Activated CD4-positive, alpha-beta T cell treated with anti-CD3 and anti-CD28 coated beads, Interleukin-2, Interleukin-4, amounts not matched to agents 100 ng/mL and 50 ng/mL, durations not matched to agents 16 hours and 8 hours (primary cell): Measurements from ENCODE around the gene USP6.
A peak's percentile ranks its signal among the peaks of the same experiment; 100 is the strongest.
"Not testable (repeated sequence)": the region's sequence is repeated elsewhere in the genome, so short reads cannot be mapped to it uniquely, and the experiment has no call there.

Experiments used
- DNase-seq: peaks from one replicate; pipeline ENCODE4 v3.0.0-alpha.2; 2020; ENCODE audit warnings: low spot score

USP6 gene

DNA sequence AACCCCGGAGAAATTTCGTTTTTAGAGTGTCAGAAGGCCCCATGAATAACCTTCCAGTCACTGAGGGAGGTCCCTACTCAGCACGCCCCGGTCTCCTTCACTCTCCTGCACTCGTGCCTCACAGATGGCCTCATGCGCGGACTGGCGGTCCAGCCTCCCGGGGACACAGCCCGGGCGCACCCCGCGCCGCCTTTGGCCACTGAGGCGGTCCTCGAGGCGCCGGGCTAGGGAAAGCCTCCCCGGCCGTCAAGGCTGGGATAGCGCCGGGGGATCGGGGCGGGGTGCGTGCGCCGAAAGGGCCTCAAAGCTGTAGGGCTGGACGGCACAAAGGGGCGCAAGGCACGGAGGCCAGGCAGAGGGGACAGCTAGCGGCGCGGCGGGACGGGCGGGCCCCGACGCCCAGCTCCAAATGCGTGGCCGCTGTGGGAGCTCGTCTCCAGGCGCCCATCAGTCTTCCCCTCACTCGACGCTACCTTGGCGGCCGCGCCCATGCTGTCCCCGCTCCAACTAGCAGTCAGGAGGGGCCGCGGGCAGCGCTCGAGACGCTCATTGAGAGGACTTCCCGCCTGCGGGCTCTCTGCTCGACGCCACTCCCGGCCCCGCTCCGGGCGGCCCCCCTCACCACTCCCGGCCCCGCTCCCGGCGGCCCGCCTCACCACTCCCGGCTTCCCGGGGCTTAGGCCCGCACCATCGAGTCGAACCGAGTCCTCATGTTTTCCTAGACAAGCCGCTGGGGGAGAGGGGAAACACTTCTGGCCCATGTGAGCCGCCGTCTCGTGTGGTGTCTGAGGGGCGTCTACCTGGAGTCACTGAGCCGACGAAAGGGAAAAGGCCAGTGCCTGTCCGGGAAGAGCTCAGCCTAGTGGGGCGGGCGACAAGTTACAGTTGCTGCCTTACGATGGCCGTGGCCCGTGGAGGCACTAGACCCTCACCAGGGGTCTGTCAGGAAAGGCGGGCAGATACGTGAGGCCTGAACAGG lies at the start of gene USP6:
Gene USP6 (plus strand): TSS at position 360 of the 979 bp plus-strand sequence. CDS start 14,336 bp downstream, outside the sequence.
- no peak for DNase-seq

DNA sequence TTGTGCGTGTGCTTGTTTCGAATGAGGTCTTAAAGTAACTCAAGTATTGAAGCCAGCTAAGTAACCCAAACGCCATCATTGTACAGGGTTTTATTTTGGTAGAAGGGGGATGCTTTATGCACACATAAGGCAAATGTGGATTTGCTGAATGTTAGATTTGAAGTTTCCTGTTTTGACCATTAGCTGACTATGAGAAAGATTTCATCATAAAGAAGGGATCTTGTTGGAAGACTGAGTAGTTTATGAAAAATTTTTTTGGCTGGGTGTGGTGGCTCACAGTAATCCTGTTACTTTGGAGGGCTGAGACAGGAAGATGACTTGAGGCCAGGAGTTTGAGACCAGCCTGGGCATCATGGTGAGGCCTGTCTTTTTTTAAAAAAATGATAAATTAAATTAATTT lies 47.6 kb upstream of the USP6 start:
- no peak for DNase-seq

DNA sequence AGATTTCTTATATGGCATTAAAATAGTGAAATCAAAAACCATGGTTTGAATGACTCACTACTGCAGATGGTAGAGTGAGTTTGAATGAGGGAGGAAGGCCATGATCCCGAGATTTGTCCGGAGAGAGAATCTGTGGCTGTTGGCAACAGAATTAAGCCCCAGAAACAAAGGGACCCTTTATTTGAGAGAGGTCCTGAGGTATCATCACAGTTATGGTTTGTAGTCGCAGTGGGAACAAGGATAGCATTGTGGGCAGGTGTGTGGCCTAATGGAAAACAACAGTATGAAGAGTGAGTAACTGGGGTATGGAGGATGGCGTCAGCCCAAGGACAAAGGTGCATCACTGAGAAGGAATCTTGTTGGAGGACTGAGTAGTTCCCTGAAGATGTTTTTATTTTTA lies 46.1 kb upstream of the USP6 start:
- DNase-seq: no peak

- DNase-seq: not testable (repeated sequence)
These were observed 40.4 kb upstream of the USP6 start for GRCh38 chr17:5075472-5075871.

- DNase-seq: not testable (repeated sequence)
These were observed 38.6 kb upstream of the USP6 start for GRCh38 chr17:5077275-5077674.

DNA sequence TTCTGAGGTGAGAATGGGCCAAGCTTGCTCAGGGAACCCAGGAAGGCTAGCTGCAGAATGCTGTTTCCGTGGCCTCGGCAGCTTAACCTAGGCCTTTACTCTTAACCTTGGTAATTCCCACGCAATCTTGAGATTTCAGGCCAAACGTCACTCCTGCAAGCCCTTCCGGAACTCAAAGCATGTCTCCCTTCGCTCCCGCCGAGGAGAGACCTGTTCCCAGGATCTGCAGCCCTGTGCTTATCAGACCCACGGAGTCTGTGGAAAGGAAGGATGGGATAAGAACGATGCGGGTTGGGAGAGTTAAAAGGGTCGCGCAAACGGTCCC lies 38.1 kb upstream of the USP6 start:
- DNase-seq: no peak

- peak; percentile 58 for DNase-seq
These were observed 37.5 kb upstream of the USP6 start, which contains the start of gene ZFP3 for GRCh38 chr17:5078106-5079028. ZFP3 (plus strand) TSS chr17:5078467; CDS start chr17:5091505, 13,038 bp downstream.

DNA sequence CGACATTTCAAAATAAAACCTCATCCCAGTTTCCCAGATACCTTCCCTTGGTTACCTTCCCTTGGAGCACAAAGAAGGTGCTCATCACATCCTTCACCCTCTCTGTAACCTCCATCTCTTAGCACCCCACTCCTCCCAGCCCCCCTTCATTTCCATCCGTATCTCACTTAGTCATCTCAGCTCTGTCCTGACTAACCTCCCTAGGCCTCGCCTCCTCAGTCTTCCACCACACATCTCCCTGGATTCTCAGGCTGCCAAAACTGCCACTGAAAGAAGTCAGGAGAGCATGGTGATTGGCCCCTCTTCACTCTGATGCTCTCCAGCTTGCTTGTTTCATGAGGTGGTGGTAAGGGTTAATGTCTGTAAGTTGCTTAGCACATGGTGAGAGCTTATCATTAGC lies 35.2 kb upstream of the USP6 start:
- DNase-seq: no peak

DNA sequence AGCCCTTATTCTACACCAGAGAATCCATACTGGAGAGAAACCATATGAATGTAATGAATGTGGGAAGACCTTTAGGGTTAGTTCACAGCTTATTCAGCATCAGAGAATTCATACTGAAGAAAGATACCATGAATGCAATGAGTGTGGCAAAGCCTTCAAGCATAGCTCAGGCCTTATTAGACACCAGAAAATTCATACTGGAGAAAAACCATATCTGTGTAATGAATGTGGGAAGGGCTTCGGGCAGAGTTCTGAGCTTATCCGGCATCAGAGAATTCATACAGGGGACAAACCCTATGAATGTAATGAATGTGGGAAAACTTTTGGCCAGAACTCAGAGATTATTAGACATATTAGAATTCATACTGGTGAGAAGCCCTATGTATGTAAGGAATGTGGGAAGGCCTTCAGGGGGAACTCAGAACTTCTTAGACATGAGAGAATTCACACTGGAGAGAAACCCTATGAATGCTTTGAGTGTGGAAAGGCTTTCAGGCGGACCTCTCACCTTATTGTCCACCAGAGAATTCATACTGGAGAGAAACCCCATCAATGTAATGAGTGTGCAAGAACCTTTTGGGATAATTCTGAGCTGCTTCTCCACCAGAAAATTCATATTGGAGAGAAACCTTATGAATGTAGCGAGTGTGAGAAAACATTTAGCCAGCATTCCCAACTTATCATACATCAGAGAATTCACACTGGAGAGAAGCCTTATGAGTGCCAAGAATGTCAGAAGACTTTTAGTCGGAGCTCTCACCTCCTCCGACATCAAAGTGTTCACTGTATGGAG lies 23.4 kb upstream of the USP6 start:
- no peak for DNase-seq

DNA sequence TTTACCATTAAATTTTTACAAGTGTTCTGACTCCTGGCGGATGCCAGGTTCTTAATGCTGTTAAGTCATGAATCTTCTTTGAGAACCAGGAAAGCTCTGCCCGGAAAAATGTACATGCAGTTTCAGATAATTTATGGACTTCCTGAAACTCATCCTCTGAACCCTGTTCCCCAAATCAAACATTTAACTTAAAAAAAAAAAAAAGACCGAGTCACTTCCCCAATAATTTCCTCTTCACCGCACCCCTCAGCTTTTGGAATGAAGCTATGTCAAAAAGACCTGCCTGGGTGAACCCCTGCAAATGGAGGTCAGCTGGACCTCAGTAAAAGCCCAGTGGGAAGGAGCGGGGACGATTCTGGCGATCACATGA lies 19.1 kb upstream of the USP6 start:
- no peak for DNase-seq

DNA sequence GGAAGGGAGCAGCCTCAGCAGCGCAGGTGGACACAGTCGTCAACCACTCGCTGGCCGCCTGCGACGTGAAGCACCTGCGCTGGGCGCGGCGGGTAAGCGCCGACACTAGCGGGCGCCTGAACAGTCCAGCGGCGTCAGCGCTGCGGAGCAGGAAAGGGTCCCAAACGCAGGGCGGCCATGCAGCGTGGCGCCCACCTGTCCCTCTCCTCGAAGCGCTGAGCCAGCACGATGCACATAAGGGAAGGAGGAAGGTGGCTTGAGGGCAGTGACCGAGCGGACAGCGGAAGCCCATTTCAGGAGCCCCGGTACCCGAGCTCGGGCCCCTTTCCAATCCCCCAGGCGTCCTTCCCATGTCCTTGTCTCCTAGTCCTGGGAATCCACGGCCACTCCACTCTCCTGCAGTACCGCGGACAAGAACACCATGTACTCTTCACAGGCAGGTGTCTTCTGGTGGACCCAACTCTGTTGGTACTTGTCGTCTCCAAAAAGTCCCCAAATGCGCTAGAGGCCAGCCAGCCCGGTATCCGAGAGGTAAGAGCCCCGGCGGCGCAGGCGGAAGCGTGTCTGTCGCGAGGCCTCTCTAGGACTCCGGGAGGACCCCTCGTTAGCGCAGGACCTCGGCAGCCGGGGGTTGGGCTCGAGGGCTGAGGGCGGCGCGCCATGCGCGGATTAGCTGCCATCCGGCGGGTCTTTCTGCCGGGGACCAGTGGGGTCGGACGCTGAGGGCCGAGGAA lies 18.6 kb upstream of the USP6 start:
- DNase-seq: no peak

- DNase-seq: no peak
These were observed 16.6 kb upstream of the USP6 start for GRCh38 chr17:5099271-5099670.

GRCh38 chr17:5100832-5101231 lies 15.0 kb upstream of the USP6 start:
- DNase-seq: no peak

- no peak for DNase-seq
These were observed 5.0 kb upstream of the USP6 start for GRCh38 chr17:5110816-5111215.

- DNase-seq: peak; percentile 95
These were observed 4.2 kb upstream of the USP6 start, which contains the start of gene ZNF232 for GRCh38 chr17:5111402-5112204. ZNF232 (minus strand) TSS chr17:5111878; CDS start chr17:5111822, 56 bp downstream.

DNA sequence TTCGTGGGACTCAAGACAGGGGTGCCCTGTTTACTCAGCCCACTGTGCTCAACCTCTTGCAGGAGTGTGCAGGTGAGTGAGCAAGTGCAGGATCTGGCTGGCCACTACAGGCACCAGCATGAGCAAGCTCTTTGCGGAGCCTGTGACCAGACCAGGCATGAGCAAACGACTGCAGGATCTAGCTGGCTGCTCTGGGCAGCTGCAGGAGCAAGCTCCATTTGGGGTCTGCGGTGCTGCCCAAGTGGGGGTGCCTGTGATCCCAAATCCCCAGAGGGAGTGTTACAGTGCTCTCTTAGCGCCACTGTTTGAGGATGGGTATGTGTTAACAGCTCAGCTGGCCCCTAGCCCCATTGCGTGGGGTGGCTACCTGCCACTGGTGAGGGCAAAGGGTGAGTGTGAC lies 2.4 kb downstream of the USP6 start:
- DNase-seq: no peak

GRCh38 chr17:5120036-5120435 lies 4.2 kb downstream of the USP6 start:
- no peak for DNase-seq

DNA sequence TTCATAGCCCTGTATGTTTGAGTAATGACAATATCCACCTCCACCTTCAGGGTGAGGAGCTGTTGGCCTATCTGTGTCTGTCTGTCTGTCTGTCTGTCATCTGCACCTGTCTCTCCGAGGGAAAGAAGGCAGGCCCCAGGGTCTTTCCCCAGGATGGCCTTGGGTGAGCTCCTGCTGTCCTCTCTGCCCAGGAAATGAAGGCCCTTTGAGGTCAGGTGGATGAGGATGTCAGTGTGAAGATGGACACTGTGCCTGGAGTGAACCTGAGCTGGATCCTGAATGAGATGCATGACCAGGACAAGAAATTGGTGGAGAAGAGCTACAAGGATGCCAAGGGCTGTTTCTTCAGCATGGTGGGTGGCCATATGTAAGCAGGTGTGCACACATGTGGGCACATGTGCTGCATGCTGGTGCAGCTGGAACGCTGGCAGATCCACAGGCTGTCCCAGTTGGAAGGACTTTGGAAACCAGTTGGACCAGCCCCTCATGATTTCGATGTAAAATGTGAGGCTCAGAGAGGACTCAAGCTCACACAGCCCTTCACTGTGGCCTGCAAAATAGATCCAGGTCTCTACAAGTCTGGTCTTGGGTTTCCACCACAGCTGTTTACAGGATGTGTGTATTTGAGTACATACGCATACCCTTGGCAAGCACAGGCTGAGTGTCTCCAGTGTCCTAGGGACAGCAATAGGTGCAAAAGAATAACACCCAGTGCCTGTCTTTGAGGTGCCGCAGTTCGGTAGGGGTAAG lies 4.8 kb downstream of the USP6 start:
- not testable (repeated sequence) for DNase-seq

- no peak for DNase-seq
These were observed 5.5 kb downstream of the USP6 start for GRCh38 chr17:5121186-5121841.
